GM12878 (cell line): ENCODE data around the gene OR10H1. TPM values are rescaled to one million over a fixed set of nuclear protein-coding genes. Genes with fewer than 3 reads are reported as not detected.

ENCODE experiments used
- ATAC-seq: fragments of 200-7000 bp; cut with Tn5 transposase; 3 replicates; pipeline ENCODE4 v1.9.1; 2020; ENCODE audit warnings: mild to moderate bottlenecking, moderate library complexity
- BruUV-seq: library from RNA; stranded (reverse); fragments of 400-500 nt; replicated peaks from 2 replicates; lab custom pipeline; 2021; lab: Mats Ljungman, UMichigan
- CTCF ChIA-PET: fragments of 300-600 bp; sonication (Branson Sonifier 250); formaldehyde crosslinking; extraction: SDS; loops from one replicate; lab custom pipeline; 2021; ENCODE audit warnings: inconsistent platforms; lab: Yijun Ruan, JAX
- POLR2A ChIA-PET: fragments of 350-600 bp; formaldehyde crosslinking; extraction: SDS; loops from one replicate; lab custom pipeline; 2021; ENCODE audit warnings: inconsistent platforms; lab: Charles Lee
- RAD21 ChIA-PET: fragments of 300-600 bp; sonication (Branson Sonifier 250); formaldehyde crosslinking; loops from one replicate; lab custom pipeline; 2023; ENCODE audit warnings: antibody characterized with exemption; ENCODE audit not compliant: unreplicated experiment; lab: Charles Lee
- SMC1A ChIA-PET: fragments of 300-600 bp; sonication (Branson Sonifier 250); formaldehyde crosslinking; loops from one replicate; lab custom pipeline; 2023; ENCODE audit not compliant: unreplicated experiment, uncharacterized antibody; lab: Charles Lee
- DNase-seq: peaks from one replicate; pipeline ENCODE4 v3.0.0-alpha.2; 2011; ENCODE audit warnings: low read depth, low spot score
- FAIRE-seq: peaks from 3 replicates; lab custom pipeline; 2011; peaks lifted over from hg19 to GRCh38; lab: Jason Lieb, UNC
- H2AFZ ChIP-seq: 2 replicates; pipeline ENCODE4 v1.6.0; 2011; ENCODE audit warnings: low read depth, low read length, control low read depth; ENCODE audit not compliant: control insufficient read depth
- H3K27ac ChIP-seq: 2 replicates; pipeline ENCODE4 v1.5.1; 2011; ENCODE audit warnings: control low read depth; ENCODE audit not compliant: control insufficient read depth, insufficient read depth
- H3K27me3 ChIP-seq, 2 experiments: replicated peaks in 1 of 2; 2 replicates each; pipeline versions ENCODE4 v1.6.0 to v1.6.1; 2011; ENCODE audit warnings: low read length in 1 of 2; ENCODE audit not compliant: control insufficient read depth in 2 of 2, insufficient read depth in 2 of 2
- H3K36me3 ChIP-seq, 2 experiments: 2 replicates each; pipeline ENCODE4 v1.5.1; 2011; ENCODE audit warnings: low read length in 1 of 2; ENCODE audit not compliant: control insufficient read depth in 2 of 2, insufficient read depth in 2 of 2
- H3K4me1 ChIP-seq: 2 replicates; pipeline ENCODE4 v1.6.1; 2011; ENCODE audit warnings: mild to moderate bottlenecking, low read length, moderate library complexity, mixed read lengths; ENCODE audit not compliant: control insufficient read depth, insufficient read depth
- H3K4me2 ChIP-seq: 2 replicates; pipeline ENCODE4 v1.6.0; 2011; ENCODE audit warnings: control low read depth; ENCODE audit not compliant: control insufficient read depth, insufficient read depth
- H3K4me3 ChIP-seq: fragments of 200-600 bp; sonication (generic); 2 replicates; pipeline ENCODE4 v1.5.1; 2016
- H3K79me2 ChIP-seq: 2 replicates; pipeline ENCODE4 v1.6.0; 2011; ENCODE audit warnings: low read length; ENCODE audit not compliant: control insufficient read depth, insufficient read depth
- H3K9ac ChIP-seq: 2 replicates; pipeline ENCODE4 v1.8.0; 2011; ENCODE audit warnings: low read length, control low read depth, mixed read lengths; ENCODE audit not compliant: control insufficient read depth, insufficient read depth
- H3K9me3 ChIP-seq: replicated peaks from 3 replicates; pipeline ENCODE4 v1.5.1; 2011; ENCODE audit warnings: mild to moderate bottlenecking, low read length; ENCODE audit not compliant: control insufficient read depth, insufficient read depth
- H4K20me1 ChIP-seq: 2 replicates; pipeline ENCODE4 v1.6.0; 2011; ENCODE audit not compliant: control insufficient read depth, insufficient read depth
- ATF7 ChIP-seq: fragments of 450-650 bp; IDR thresholded peaks from 2 replicates; pipeline ENCODE4 v1.6.1; 2016; ENCODE audit warnings: low read depth, mild to moderate bottlenecking
- BMI1 ChIP-seq: fragments of 450-650 bp; IDR thresholded peaks from 2 replicates; pipeline ENCODE4 v1.6.1; 2016; ENCODE audit warnings: mild to moderate bottlenecking, moderate library complexity, borderline replicate concordance
- ELK1 ChIP-seq: IDR thresholded peaks from 2 replicates; pipeline ENCODE4 v1.6.1; 2012; ENCODE audit warnings: low read depth, low read length, improper control_type of control experiment
- FOXK2 ChIP-seq: fragments of 450-650 bp; IDR thresholded peaks from 2 replicates; pipeline ENCODE4 v1.6.1; 2017; ENCODE audit warnings: mild to moderate bottlenecking, moderate library complexity
- FOXM1 ChIP-seq: IDR thresholded peaks from 2 replicates; pipeline ENCODE4 v1.6.1; 2012; ENCODE audit warnings: low read depth, mild to moderate bottlenecking, inconsistent platforms, low read length, moderate library complexity
- HCFC1 ChIP-seq: fragments of 150-350 bp; IDR thresholded peaks from 2 replicates; pipeline ENCODE4 v1.6.1; 2014; ENCODE audit warnings: low read length
- JUNB ChIP-seq: IDR thresholded peaks from 2 replicates; pipeline ENCODE4 v1.6.1; 2016; ENCODE audit warnings: antibody characterized with exemption, mild to moderate bottlenecking
- MAX ChIP-seq: IDR thresholded peaks from 2 replicates; pipeline ENCODE4 v1.6.1; 2012; ENCODE audit warnings: low read depth, low read length, improper control_type of control experiment
- MEF2B ChIP-seq: fragments of 450-650 bp; IDR thresholded peaks from 2 replicates; pipeline ENCODE4 v1.6.1; 2018; ENCODE audit warnings: mild to moderate bottlenecking, moderate library complexity; ENCODE audit not compliant: partially characterized antibody, poor library complexity, severe bottlenecking
- MYB ChIP-seq: fragments of 150-350 bp; IDR thresholded peaks from 2 replicates; pipeline ENCODE4 v1.6.1; 2014; ENCODE audit warnings: mild to moderate bottlenecking, low read depth, low read length, borderline replicate concordance
- NR2C2 ChIP-seq: IDR thresholded peaks from 2 replicates; pipeline ENCODE4 v1.6.1; 2011; ENCODE audit warnings: borderline replicate concordance, low read depth; ENCODE audit not compliant: control insufficient read depth, insufficient read length
- PAX5 ChIP-seq: IDR thresholded peaks from 2 replicates; pipeline ENCODE4 v1.6.1; 2011; ENCODE audit warnings: low read depth, low read length, borderline replicate concordance
- YY1 ChIP-seq: IDR thresholded peaks from 2 replicates; pipeline ENCODE4 v1.6.1; 2011; ENCODE audit warnings: low read depth, mild to moderate bottlenecking, low read length
- WGBS: methylation state at CpG from one replicate; pipeline ENCODE4 v1.1.6; 2016; ENCODE audit warnings: low lambda C conversion rate; ENCODE audit not compliant: insufficient replicate concordance, insufficient coverage; ENCODE audit errors: missing lambda C conversion rate; 5-methylcytosine and 5-hydroxymethylcytosine counted together
- in situ Hi-C: fragments of 300-500 bp; cut with MboI; formaldehyde crosslinking; loops from 9 replicates; pipeline ENCODE4 v1.14.3; 2018; ENCODE audit warnings: mixed read lengths
- intact Hi-C: fragments of 100-400 bp; cut with micrococcal nuclease; formaldehyde crosslinking; loops from one replicate; pipeline ENCODE4 v1.14.2; 2022; ENCODE audit not compliant: unreplicated experiment
- polyA plus RNA-seq, 11 experiments: library from polyadenylated mRNA; depleted of rRNA in 4 of 11; unstranded in 6 of 11; stranded (reverse) in 5 of 11; fragments of >200 nt; fragmentation: Nextera tagmentation in 4 of 11; fragmentation: Illumina TruSeq in 1 of 11; extraction: Ambion mirVana in 4 of 11; extraction: Trizol in 1 of 11; gene quantifications; 1 replicate in 1 of 11; 2 replicates in 10 of 11; pipeline versions ENCODE4 v1.2.1 to v1.2.3, GENCODE V29; 2011 to 2016; ENCODE audit warnings: inconsistent platforms in 2 of 11, missing spikeins in 2 of 11, low read depth in 1 of 11
- total RNA-seq, 4 experiments: library from RNA; depleted of rRNA in 3 of 4; stranded (reverse); fragments of >200 nt in 3 of 4; fragmentation: Illumina TruSeq in 1 of 4; extraction: Trizol in 1 of 4; gene quantifications; 2 replicates each; pipeline versions ENCODE4 v1.2.1 to v1.2.3, GENCODE V29; 2013 to 2021

Gene OR10H1
- total and polyA plus RNA-seq, 10 of the 15 experiments (the other 5 are each of a cell fraction or from before 2014, with no cell fraction given), result not detected

- TF ChIP-seq ATF7, result no peak
- TF ChIP-seq FOXM1, result no peak
- no peak for TF ChIP-seq BMI1
- no peak for TF ChIP-seq JUNB
- no peak for TF ChIP-seq MEF2B
- no peak for TF ChIP-seq FOXK2
- TF ChIP-seq NR2C2, result no peak
- TF ChIP-seq PAX5, result no peak
- no peak for TF ChIP-seq ELK1
- no peak for TF ChIP-seq YY1
- TF ChIP-seq MYB, result no peak
- no peak for TF ChIP-seq MAX
- no peak for TF ChIP-seq HCFC1
- ChIA-PET SMC1A (no interaction called here), CTCF (no interaction called here), POLR2A (no interaction called here), RAD21 (no interaction called here)
- BruUV-seq, result no TSS peak
- intact Hi-C loops, result loop anchor here (5.0 kb wide), 1 partner anchor 99 kb away; no protein-coding TSS in a partner anchor
- WGBS, result 0% methylated on average over 4 of the region's 4 CpGs
- no peaks in the 10 kb centered on the region for H3K79me2 ChIP-seq
- no peaks in the 10 kb centered on the region for H3K9me3 ChIP-seq
- H3K4me2 ChIP-seq, result no peak overlapping the region
- H3K36me3 ChIP-seq, result no peaks in the 10 kb centered on the region
- H2AFZ ChIP-seq, result no peak overlapping the region
- H3K4me1 ChIP-seq, result no peaks in the 10 kb centered on the region
- H4K20me1 ChIP-seq, result no peaks in the 10 kb centered on the region
- no peak overlapping the region for H3K27ac ChIP-seq
- ATAC-seq (no peak), DNase-seq (no peak), FAIRE-seq (no peak)
- no peak overlapping the region for H3K4me3 ChIP-seq
- in situ Hi-C loops, result loop anchor here (5.0 kb wide), 1 partner anchor 104 kb away; the partner anchor contains the start of gene CYP4F12
- no peak overlapping the region for H3K9ac ChIP-seq
- no peaks in the 10 kb centered on the region for H3K27me3 ChIP-seq
These were observed 39.2 kb downstream of the OR10H1 start for GRCh38 chr19:15776264-15776663.
